Measurements from ENCODE around the gene GAREM1.

DNA sequence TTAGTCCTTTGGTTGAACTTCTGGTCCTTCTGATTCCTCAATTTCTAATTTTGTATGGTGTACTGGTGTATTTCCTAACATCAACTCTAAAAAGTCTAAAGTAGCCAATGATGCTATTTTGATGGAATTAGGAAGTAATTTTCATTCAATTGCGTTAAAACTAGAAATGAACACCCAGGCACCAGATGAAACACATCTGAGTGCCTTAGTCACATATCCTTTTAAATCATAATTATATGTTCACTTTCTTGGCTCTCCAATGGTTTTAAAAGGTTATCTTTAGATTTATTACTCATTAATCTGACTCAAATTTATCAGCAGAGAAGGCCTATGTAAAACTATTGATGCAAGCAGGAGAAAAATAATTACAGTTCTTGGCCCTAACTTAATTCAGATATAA, 119.7 kb downstream of the GAREM1 start:
- TF ChIP-seq EZH2 (IDR thresholded peaks at IDR 0.05; ENCODE audit: borderline replicate concordance, low read depth, low read length, severe bottlenecking) (no peak), POLR2A (IDR thresholded peaks at IDR 0.05; ENCODE audit: low read depth, low read length) (no peak), MYC (IDR thresholded peaks at IDR 0.05; ENCODE audit: low read depth, low read length) (no peak), POLR2AphosphoS5 (IDR thresholded peaks at IDR 0.05; ENCODE audit: insufficient read depth, low read depth, low read length) (no peak)
- TF ChIP-seq, protein P1, sequence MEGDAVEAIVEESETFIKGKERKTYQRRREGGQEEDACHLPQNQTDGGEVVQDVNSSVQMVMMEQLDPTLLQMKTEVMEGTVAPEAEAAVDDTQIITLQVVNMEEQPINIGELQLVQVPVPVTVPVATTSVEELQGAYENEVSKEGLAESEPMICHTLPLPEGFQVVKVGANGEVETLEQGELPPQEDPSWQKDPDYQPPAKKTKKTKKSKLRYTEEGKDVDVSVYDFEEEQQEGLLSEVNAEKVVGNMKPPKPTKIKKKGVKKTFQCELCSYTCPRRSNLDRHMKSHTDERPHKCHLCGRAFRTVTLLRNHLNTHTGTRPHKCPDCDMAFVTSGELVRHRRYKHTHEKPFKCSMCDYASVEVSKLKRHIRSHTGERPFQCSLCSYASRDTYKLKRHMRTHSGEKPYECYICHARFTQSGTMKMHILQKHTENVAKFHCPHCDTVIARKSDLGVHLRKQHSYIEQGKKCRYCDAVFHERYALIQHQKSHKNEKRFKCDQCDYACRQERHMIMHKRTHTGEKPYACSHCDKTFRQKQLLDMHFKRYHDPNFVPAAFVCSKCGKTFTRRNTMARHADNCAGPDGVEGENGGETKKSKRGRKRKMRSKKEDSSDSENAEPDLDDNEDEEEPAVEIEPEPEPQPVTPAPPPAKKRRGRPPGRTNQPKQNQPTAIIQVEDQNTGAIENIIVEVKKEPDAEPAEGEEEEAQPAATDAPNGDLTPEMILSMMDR (IDR thresholded peaks at IDR 0.05; ENCODE audit: extremely low read depth in 1 of 2, insufficient read depth in 1 of 2, low read depth in 1 of 2, low read length in 2 of 2), result no peak
- TF ChIP-seq, protein P2, sequence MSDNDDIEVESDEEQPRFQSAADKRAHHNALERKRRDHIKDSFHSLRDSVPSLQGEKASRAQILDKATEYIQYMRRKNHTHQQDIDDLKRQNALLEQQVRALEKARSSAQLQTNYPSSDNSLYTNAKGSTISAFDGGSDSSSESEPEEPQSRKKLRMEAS (IDR thresholded peaks at IDR 0.05; ENCODE audit: insufficient read depth, insufficient read length), result no peak

All from endothelial cell of umbilical vein (primary cell).